OCI-LY3 (cell line): ENCODE measurements around the gene PLCL1.

ENCODE experiments used
- H2AFZ ChIP-seq: fragments of 200-600, 300-600 bp; shearing (Covaris generic); 2 replicates; pipeline ENCODE4 v1.6.0; 2014; ENCODE audit warnings: antibody characterized with exemption, low read depth, low read length
- H3K27ac ChIP-seq: fragments of 200-600, 300-600 bp; sonication (generic); 2 replicates; pipeline ENCODE4 v1.5.1; 2014; ENCODE audit warnings: mild to moderate bottlenecking, low read length, moderate library complexity, mixed read lengths
- H3K27me3 ChIP-seq: fragments of 200-600, 300-600 bp; sonication (generic); 2 replicates; pipeline ENCODE4 v1.6.1; 2014; ENCODE audit warnings: low read depth, low read length, mixed read lengths
- H3K36me3 ChIP-seq: fragments of 200-600, 300-600 bp; sonication (generic); replicated peaks from 2 replicates; pipeline ENCODE3; 2014; ENCODE audit warnings: low read depth, low read length, mixed read lengths
- H3K4me1 ChIP-seq: fragments of 300-600, 200-600 bp; sonication (generic); 2 replicates; pipeline ENCODE4 v1.6.1; 2014; ENCODE audit warnings: low read length, mixed read lengths
- H3K4me2 ChIP-seq: fragments of 200-600, 300-600 bp; sonication (generic); 2 replicates; pipeline ENCODE4 v1.6.1; 2014; ENCODE audit warnings: low read length, mixed read lengths
- H3K4me3 ChIP-seq: fragments of 300-600, 200-600 bp; sonication (generic); 2 replicates; pipeline ENCODE4 v1.5.1; 2014; ENCODE audit warnings: antibody characterized with exemption, mild to moderate bottlenecking, low read length, moderate library complexity
- H3K79me2 ChIP-seq: fragments of 300-600, 200-600 bp; shearing (Covaris generic); 2 replicates; pipeline ENCODE4 v1.6.1; 2014; ENCODE audit warnings: mild to moderate bottlenecking, low read length, mixed read lengths
- H3K9ac ChIP-seq: fragments of 300-600, 200-600 bp; shearing (Covaris generic); 2 replicates; pipeline ENCODE4 v1.6.0; 2014; ENCODE audit warnings: mild to moderate bottlenecking, low read length, moderate library complexity
- H3K9me3 ChIP-seq: fragments of 200-600, 300-600 bp; shearing (Covaris generic); 2 replicates; pipeline ENCODE4 v1.6.1; 2014; ENCODE audit warnings: low read length, mixed read lengths; ENCODE audit not compliant: insufficient read depth
- H4K20me1 ChIP-seq: fragments of 200-600, 300-600 bp; sonication (generic); 2 replicates; pipeline ENCODE4 v1.6.1; 2016; ENCODE audit warnings: low read length, mixed read lengths; ENCODE audit not compliant: insufficient read depth
- CTCF ChIP-seq: fragments of 200-600, 300-600 bp; sonication (generic); IDR thresholded peaks from 2 replicates; pipeline ENCODE4 v1.5.1; 2014; ENCODE audit warnings: antibody characterized with exemption, low read length, low read depth
- EZH2phosphoT487 ChIP-seq: fragments of 200-600 bp; shearing (Covaris generic); IDR thresholded peaks from 2 replicates; pipeline ENCODE4 v1.6.1; 2018; ENCODE audit warnings: antibody characterized with exemption, mixed run types, low read depth

The PLCL1 gene

GRCh38 chr2:197994751-197995150 lies 190.4 kb downstream of the PLCL1 start:
- Histone ChIP-seq H3K9ac (no peak overlapping the region), H3K4me1 (peaks cover 21% of the 10 kb centered on the region), H3K27me3 (no peaks in the 10 kb centered on the region), H3K4me3 (no peak overlapping the region), H2AFZ (no peak overlapping the region), H3K4me2 (no peak overlapping the region), H3K79me2 (no peaks in the 10 kb centered on the region), H3K27ac (no peak overlapping the region), H3K36me3 (no peaks in the 10 kb centered on the region), H4K20me1 (no peaks in the 10 kb centered on the region), H3K9me3 (no peaks in the 10 kb centered on the region)
- TF ChIP-seq CTCF (no peak), EZH2phosphoT487 (no peak)

GRCh38 chr2:197996583-197996982 lies 192.2 kb downstream of the PLCL1 start:
- H2AFZ ChIP-seq = no peak overlapping the region
- H3K4me1 ChIP-seq = peaks cover 18% of the 10 kb centered on the region
- TF ChIP-seq CTCF = no peak
- no peak for TF ChIP-seq EZH2phosphoT487
- no peaks in the 10 kb centered on the region for H3K79me2 ChIP-seq
- H3K27ac ChIP-seq = no peak overlapping the region
- H3K36me3 ChIP-seq = no peaks in the 10 kb centered on the region
- no peaks in the 10 kb centered on the region for H3K9me3 ChIP-seq
- H3K27me3 ChIP-seq = no peaks in the 10 kb centered on the region
- H4K20me1 ChIP-seq = no peaks in the 10 kb centered on the region
- H3K4me2 ChIP-seq = no peak overlapping the region
- no peak overlapping the region for H3K9ac ChIP-seq
- no peak overlapping the region for H3K4me3 ChIP-seq

GRCh38 chr2:197997083-197997541 lies 192.7 kb downstream of the PLCL1 start:
- Histone ChIP-seq H3K27ac (no peak overlapping the region), H3K27me3 (no peaks in the 10 kb centered on the region), H3K4me1 (peaks cover 14% of the 10 kb centered on the region), H3K9ac (no peak overlapping the region), H3K36me3 (no peaks in the 10 kb centered on the region), H3K4me2 (no peak overlapping the region), H3K9me3 (no peaks in the 10 kb centered on the region), H3K4me3 (no peak overlapping the region), H3K79me2 (no peaks in the 10 kb centered on the region), H4K20me1 (no peaks in the 10 kb centered on the region), H2AFZ (no peak overlapping the region)
- TF ChIP-seq CTCF (no peak), EZH2phosphoT487 (no peak)

- H3K4me1 ChIP-seq = peaks cover 4% of the 10 kb centered on the region
- no peak overlapping the region for H2AFZ ChIP-seq
- H3K4me2 ChIP-seq = no peak overlapping the region
- H4K20me1 ChIP-seq = no peaks in the 10 kb centered on the region
- no peak overlapping the region for H3K4me3 ChIP-seq
- no peaks in the 10 kb centered on the region for H3K9me3 ChIP-seq
- no peak for TF ChIP-seq CTCF
- no peak for TF ChIP-seq EZH2phosphoT487
- no peak overlapping the region for H3K9ac ChIP-seq
- H3K36me3 ChIP-seq = no peaks in the 10 kb centered on the region
- no peaks in the 10 kb centered on the region for H3K79me2 ChIP-seq
- H3K27ac ChIP-seq = no peak overlapping the region
- H3K27me3 ChIP-seq = no peaks in the 10 kb centered on the region
Measured at GRCh38 chr2:197998702-197999101, 194.3 kb downstream of the PLCL1 start.
